NCI-H82 treated with DMSO at 0.1 percent for 48 hours (cell line): Measurements from ENCODE around the gene RNF220.

Source experiments
- DNase-seq: peaks from one replicate; lab custom pipeline; 2025; ENCODE audit not compliant: unreplicated experiment; lab: John Stamatoyannopoulos, UW

The RNF220 gene

DNA sequence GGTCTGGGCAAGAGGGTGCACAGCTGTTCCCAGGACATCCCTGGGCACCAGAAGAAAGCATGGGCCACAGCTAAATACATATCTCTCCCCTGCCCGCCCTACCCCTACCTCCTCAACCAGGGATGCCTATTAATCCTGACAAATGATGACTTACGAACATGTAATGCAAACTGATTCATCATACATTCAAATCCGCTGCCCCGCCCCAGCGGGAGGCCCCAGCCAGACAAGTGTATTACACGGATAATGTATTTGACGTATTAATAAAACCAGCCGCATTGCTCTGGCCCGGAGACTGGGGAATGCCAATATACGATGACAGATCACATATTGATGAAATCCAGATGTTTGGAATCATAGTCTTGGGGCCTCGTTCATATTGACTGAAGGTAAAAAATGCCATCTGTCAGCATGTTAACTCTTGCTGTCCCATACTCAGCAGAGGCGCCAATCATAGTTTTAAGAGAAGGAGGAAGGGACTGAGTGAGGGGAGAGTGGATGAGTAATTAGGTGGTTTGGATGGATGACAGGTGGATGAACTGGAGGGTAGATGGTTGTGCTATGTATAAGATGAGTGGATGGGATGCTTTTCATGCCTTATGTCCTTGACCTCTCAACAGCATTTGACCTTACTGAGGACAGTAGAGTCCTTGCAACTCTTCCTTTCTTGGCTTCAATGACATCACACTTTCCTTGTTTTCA is 201.0 kb downstream of the RNF220 start:
- DNase-seq = no peak

- DNase-seq = no peak
Measured at GRCh38 chr1:44606701-44607281, 201.7 kb downstream of the RNF220 start.

DNA sequence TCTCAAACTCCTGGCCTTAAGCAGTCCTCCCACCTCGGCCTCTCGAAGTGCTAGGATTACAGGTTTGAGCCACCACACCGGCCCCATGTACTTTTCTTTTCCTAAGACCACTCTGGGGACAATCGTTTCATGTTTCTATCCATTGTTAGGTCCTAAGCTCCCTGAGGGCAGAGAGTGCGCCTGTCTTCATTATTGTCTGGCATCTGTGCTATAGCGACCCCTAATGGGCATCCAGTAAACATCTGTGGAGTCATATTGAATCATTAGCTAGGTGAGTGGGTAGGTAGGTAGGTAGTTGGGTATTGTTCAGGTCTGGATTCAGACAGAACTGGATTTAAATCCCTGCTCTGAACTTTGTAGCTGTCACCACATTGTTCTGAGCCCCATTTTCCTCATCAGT is 203.1 kb downstream of the RNF220 start:
- no peak for DNase-seq

DNA sequence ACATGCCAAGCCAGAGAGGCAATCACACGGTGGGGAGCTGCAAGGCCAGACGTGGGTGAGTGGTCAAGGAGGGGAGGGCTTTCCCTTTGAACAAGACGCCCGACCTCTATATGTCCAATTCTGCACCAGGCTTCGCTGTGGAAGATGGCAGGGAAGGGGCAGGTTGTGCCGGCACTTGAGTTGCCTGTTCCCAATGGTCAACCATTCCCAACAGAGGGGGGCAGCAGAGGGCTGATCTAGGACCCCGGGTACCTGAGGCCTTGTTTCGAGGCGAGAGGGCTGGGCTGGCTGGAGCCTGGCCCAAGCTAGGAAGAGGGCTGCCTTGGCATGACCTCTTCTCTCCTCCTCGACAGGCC is 204.3 kb downstream of the RNF220 start:
- peak; percentile 61 for DNase-seq

- no peak for DNase-seq
Measured at GRCh38 chr1:44609768-44610526, 204.9 kb downstream of the RNF220 start.

- no peak for DNase-seq
Measured at GRCh38 chr1:44610527-44611148, 205.6 kb downstream of the RNF220 start.

DNA sequence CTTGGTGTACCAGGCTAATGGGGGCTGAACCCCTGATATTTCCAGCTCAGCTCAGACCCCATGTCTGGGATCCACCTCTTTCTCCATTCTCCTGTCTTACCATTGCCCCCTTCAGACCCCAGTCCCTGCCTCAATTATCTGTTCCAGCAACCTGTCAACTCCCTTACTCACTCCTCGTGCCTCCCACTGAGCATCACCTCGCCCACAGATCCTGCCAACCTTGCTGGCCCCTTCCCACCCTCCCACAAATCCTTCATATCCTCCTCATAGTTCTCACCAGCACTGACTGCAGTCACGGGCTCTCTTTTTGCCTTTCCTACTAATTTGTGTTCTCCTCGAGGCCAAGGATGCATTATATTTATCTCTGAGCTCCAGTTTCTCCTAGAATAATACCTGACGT is 206.4 kb downstream of the RNF220 start:
- DNase-seq = no peak

GRCh38 chr1:44611866-44612265 is 206.8 kb downstream of the RNF220 start:
- DNase-seq = no peak

DNA sequence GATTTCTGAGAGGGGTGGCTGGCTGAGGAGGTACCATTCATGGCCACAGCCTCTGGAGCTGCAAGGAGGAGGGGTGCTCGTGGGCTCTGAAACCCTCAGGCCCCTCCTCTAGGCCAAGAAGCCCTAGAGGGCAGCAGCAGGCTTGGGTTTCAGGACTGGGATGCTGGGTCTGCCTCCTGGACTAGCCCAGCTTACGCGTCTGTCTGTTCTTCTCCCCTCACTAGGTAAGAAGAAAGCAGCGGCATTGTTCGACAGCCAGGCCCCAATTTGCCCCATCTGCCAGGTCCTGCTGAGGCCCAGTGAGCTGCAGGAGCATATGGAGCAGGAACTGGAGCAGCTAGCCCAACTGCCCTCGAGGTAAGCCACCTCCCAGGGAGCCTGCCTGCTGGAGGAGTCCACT is 208.9 kb downstream of the RNF220 start:
- DNase-seq = peak; percentile 22

- DNase-seq = no peak
Measured at GRCh38 chr1:44616284-44616990, 211.4 kb downstream of the RNF220 start.

DNA sequence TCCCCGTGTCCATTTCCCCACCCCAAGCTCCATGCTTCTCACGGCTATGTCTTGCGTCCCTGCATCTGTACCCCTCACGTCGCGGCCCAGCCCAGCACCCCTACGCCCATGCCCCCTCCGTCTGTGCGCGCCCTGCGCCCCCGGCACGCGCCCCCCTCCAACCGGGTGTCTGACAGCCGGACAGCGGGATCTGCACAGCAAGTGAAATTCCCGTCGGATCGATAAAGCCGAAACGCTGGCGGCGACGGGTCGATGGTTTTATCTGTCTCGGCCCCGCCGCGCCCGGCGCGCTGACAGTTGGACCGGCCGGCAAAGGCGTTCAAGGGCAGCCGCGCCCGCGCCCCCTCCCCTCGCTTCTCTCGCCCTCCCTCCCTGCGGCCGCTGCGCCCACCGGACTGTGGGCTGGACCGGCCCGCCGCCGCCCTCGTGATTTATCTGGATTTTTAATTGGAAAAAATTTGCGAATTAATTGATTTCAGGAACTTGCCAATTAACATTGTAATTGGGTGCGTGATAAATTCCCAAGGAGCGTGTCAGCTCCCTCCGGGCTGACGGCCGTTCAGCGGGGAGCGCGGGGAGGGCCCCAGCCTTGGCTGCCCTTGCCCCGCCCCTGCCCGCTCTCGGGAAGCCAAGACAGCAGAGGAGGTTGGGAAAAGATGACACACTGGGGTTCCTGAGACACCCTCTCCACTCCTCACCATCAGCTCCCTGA is 212.1 kb downstream of the RNF220 start:
- DNase-seq = no peak

GRCh38 chr1:44617703-44618029 is 212.6 kb downstream of the RNF220 start:
- DNase-seq = no peak

GRCh38 chr1:44619261-44619900 is 214.3 kb downstream of the RNF220 start:
- peak; percentile 37 for DNase-seq

- DNase-seq = peak; percentile 13
Measured at GRCh38 chr1:44620072-44620471, 215.0 kb downstream of the RNF220 start.

DNA sequence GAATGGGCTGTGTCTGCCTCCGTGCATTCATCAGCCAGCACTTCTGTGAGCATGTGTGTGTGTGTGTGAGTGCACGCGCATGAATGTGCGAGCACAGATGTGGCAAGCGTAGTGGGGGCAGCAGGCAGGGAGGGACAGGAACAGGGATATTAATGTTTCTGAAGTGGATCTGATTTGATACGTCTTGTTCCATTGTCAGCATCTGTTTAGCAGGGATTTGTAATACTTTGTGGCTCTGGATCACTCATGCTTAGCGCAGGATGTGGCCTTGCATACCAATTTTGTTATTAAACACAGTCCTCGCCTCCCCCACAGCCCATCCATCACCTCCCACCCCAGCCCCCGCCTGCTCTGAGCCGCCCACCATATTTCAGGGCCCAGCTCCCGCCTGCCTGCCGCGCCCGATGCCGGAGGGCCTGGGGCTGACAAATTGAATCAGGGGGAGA is 216.8 kb downstream of the RNF220 start:
- DNase-seq = peak; percentile 21

- no peak for DNase-seq
Measured at GRCh38 chr1:44624268-44624901, 219.3 kb downstream of the RNF220 start.

DNA sequence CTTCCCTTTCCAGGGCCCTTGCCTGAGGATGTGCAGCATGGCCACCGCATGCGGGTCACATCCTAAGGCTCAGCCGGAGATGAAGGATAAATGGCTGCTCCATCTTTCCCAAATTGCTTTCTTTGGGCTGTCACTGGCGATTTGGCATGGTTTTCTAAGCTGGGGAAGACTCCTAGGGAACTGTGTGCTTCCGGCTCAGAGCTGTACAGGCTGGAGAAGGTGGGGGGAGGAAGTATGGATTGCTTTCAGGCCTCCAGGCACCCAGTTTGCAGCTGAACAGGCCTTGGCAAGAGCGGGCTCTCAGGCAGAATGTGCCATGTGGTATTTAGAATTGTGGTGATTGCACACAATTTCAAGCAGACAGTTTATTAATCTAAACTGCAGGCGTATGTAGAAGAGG is 220.3 kb downstream of the RNF220 start:
- DNase-seq = no peak

DNA sequence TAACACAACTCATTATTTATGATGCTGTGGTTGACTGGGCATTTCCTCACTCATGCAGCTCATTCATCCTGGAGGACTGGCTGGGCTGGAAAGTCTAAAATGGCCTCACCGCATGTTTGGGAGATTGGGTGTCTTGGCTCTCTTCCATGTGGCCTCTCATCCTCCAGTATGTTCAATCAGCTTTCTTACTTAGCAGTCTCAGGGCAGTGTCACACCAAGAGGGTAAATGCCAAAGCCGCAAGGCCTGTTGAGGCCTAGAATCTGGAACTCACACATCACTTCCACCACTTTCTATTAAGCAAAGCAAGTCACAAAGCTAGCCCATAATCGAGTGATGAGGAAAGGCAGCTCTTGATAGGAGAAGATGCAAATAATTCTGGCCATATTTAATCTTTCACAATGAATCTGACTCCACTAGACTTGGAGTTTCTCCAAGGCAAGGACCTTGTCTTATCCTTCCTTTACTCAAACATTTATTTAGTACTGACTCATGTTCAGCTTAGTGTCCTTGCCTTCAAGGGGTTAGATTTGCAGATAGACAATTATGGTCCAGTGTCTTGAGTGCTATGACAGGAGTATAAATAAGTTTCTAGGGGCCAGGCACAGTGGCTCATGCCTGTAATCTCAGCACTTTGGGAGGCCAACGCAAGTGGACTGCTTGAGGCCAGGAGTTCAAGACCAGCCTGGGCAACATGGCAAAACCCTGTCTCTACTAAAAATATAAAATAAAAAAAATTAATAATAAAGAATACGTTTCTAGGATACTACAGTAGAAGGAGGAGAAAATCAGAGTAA is 224.1 kb downstream of the RNF220 start:
- no peak for DNase-seq

GRCh38 chr1:44630116-44630515 is 225.1 kb downstream of the RNF220 start:
- no peak for DNase-seq
